Body of pancreas (tissue), 4 donors: ENCODE data around the gene CHST9. TPM values are rescaled to one million over a fixed set of nuclear protein-coding genes. Genes with fewer than 3 reads are reported as not detected.

Experiments
- ATAC-seq: fragments of 150-250 bp; one replicate; pipeline ENCODE4 v1.9.1; 2016
- DNase-seq, 4 donors: peaks; one replicate each; pipeline ENCODE4 v3.0.0-alpha.2; 2019
- H3K27ac ChIP-seq, 4 donors: fragments of 200-600 bp; sonication (generic); 1 replicate in 3 of 4; 2 replicates in 1 of 4; pipeline versions ENCODE4 v1.5.1 to v1.6.1; 2016 to 2019; ENCODE audit warnings: mild to moderate bottlenecking in 1 of 4, mixed read lengths in 1 of 4, moderate library complexity in 1 of 4
- H3K27me3 ChIP-seq, 2 donors: fragments of 200-600 bp; sonication (generic); one replicate each; pipeline ENCODE4 v1.6.0; 2016; ENCODE audit warnings: mild to moderate bottlenecking in 1 of 2
- H3K36me3 ChIP-seq, 2 donors: fragments of 200-600 bp; sonication (generic); replicated peaks in 1 of 2; 2 replicates each; pipeline ENCODE4 v1.5.1; 2016; ENCODE audit warnings: low read depth in 2 of 2; ENCODE audit not compliant: insufficient read depth in 1 of 2
- H3K4me1 ChIP-seq: fragments of 200-600 bp; sonication (generic); one replicate; pipeline ENCODE4 v1.6.0; 2016
- H3K4me3 ChIP-seq, 2 donors: fragments of 200-600 bp; sonication (generic); 1 replicate in 1 of 2; 2 replicates in 1 of 2; pipeline ENCODE4 v1.5.1; 2016 to 2019
- H3K9me3 ChIP-seq, 3 donors: fragments of 200-600 bp; sonication (generic); 1 replicate in 2 of 3; 2 replicates in 1 of 3; pipeline ENCODE4 v1.5.1; 2016
- POLR2A ChIP-seq, 3 donors: fragments of 450-650 bp; IDR thresholded peaks; one replicate each; pipeline ENCODE4 v1.6.1; 2016; ENCODE audit warnings: antibody characterized with exemption in 3 of 3, mild to moderate bottlenecking in 2 of 3
- WGBS, 2 donors: methylation state at CpG; one replicate each; pipeline ENCODE4 v1.1.5; 2017; 5-methylcytosine and 5-hydroxymethylcytosine counted together
- intact Hi-C: fragments of 100-400 bp; cut with DNase I; formaldehyde crosslinking; loops from one replicate; pipeline ENCODE4 v1.15.1; 2023
- total RNA-seq, 2 donors: library from RNA; depleted of rRNA; stranded (reverse); fragments of >200 nt; gene quantifications; one replicate each; pipeline ENCODE4 v1.1.0, GENCODE V29; 2016
- TF ChIP-seq, protein P1 (sequence below), 7 experiments: fragments of 450-650 bp in 4 of 7; fragments of 200-600 bp in 3 of 7; sonication (generic) in 3 of 7; IDR thresholded peaks; one replicate each; pipeline ENCODE4 v1.5.1; 2016 to 2019; ENCODE audit warnings: antibody characterized with exemption in 7 of 7

Gene CHST9
- total RNA-seq, 2 donors from 2014 or later: 4.3 to 6.7 TPM

DNA sequence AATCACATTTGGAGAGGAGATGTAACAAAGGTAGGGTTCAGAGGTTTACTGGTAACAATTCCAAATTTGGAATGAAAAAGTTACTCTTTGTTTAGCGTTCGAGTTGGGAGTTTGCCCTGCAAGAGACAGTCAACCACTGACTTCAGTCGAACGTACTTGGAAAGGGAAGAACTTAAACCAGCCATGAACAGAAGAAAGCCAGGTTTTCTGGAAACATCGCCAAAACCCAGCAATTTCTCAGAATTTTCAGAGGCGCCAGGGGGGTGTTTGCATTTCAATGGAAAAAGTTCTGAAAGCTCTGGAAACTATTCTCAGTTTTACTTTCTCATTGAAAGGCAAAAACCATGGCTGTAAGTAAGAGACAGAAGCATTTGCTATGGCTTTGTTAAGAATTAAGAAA is 291.1 kb downstream of the CHST9 start:
- no peaks in the 10 kb centered on the region for H3K4me1 ChIP-seq
- H3K9me3 ChIP-seq: no peaks in the 10 kb centered on the region
- H3K36me3 ChIP-seq: no peaks in the 10 kb centered on the region
- no peak overlapping the region for H3K27ac ChIP-seq
- H3K27me3 ChIP-seq: no peaks in the 10 kb centered on the region
- TF ChIP-seq, protein P1, sequence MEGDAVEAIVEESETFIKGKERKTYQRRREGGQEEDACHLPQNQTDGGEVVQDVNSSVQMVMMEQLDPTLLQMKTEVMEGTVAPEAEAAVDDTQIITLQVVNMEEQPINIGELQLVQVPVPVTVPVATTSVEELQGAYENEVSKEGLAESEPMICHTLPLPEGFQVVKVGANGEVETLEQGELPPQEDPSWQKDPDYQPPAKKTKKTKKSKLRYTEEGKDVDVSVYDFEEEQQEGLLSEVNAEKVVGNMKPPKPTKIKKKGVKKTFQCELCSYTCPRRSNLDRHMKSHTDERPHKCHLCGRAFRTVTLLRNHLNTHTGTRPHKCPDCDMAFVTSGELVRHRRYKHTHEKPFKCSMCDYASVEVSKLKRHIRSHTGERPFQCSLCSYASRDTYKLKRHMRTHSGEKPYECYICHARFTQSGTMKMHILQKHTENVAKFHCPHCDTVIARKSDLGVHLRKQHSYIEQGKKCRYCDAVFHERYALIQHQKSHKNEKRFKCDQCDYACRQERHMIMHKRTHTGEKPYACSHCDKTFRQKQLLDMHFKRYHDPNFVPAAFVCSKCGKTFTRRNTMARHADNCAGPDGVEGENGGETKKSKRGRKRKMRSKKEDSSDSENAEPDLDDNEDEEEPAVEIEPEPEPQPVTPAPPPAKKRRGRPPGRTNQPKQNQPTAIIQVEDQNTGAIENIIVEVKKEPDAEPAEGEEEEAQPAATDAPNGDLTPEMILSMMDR (IDR thresholded peaks at IDR 0.05): no peak
- no peak for TF ChIP-seq POLR2A (IDR thresholded peaks at IDR 0.05)
- ATAC-seq: no peak
- DNase-seq: no peak
- WGBS, 2 donors: 40 to 55% methylated on average over 6 of the region's 6 CpGs
- intact Hi-C loops: no loop called here
- H3K4me3 ChIP-seq: no peak overlapping the region

DNA sequence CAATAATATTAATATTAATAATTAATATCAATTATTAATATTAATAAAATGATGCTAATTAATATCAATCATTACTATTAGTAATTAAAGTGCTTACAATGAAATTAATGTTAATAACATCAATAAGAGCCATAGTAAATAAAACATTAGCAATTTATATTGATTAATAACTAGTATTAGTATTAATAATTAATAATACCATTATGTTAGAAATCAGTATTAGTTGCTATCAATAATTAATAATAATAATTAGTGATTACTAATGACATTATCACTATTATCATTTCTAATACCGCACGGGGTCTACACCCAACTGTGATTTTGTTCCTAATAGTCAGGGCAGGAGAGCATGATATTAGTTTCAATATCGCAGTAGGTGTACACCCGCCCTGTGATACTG is 296.8 kb downstream of the CHST9 start:
- H3K36me3 ChIP-seq: no peaks in the 10 kb centered on the region
- no peak for TF ChIP-seq POLR2A (IDR thresholded peaks at IDR 0.05)
- TF ChIP-seq, protein P1 (IDR thresholded peaks at IDR 0.05): no peak
- no peak for ATAC-seq
- no peaks in the 10 kb centered on the region for H3K27me3 ChIP-seq
- H3K27ac ChIP-seq: no peak overlapping the region
- no peak overlapping the region for H3K4me3 ChIP-seq
- DNase-seq: no peak
- intact Hi-C loops: no loop called here
- no peaks in the 10 kb centered on the region for H3K4me1 ChIP-seq
- no peaks in the 10 kb centered on the region for H3K9me3 ChIP-seq
- 79 to 85% methylated on average over 4 of the region's 4 CpGs for WGBS, 2 donors

DNA sequence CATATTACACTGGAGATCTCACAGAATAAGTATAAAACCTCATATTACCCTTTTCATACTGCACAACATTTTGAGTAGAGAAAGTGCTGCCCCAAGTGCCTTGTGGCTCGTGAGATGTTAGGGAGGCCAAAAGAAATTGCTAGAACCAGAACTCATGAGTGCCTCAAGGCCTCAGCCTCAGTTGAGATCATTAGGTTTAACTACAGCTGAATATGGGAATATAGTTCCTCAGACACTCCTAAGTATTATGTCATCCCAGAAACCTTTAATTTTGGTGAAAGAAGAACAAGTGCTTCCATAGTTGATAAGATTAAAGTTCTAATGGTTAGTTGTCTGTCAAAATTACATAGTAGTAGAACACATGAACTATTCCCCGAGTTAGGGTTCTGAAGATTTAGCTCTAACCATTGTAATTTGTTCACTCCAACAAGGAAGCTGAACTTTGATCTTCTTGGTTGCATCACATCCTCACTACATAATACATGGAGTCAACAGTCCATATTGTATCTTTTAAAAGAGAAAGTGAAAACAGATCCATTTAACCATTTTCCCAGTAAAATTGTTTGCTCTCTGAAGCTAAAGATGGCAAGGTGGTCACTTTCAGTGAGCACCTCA is 310.0 kb downstream of the CHST9 start:
- H3K36me3 ChIP-seq: no peaks in the 10 kb centered on the region
- no peak for DNase-seq
- H3K27ac ChIP-seq: no peak overlapping the region
- WGBS, 2 donors: 68 to 70% methylated on average over 2 of the region's 2 CpGs
- ATAC-seq: no peak
- H3K9me3 ChIP-seq: no peaks in the 10 kb centered on the region
- intact Hi-C loops: no loop called here
- H3K4me3 ChIP-seq: no peak overlapping the region
- no peak for TF ChIP-seq POLR2A (IDR thresholded peaks at IDR 0.05)
- TF ChIP-seq, protein P1 (IDR thresholded peaks at IDR 0.05): no peak
- no peaks in the 10 kb centered on the region for H3K4me1 ChIP-seq
- no peaks in the 10 kb centered on the region for H3K27me3 ChIP-seq

DNA sequence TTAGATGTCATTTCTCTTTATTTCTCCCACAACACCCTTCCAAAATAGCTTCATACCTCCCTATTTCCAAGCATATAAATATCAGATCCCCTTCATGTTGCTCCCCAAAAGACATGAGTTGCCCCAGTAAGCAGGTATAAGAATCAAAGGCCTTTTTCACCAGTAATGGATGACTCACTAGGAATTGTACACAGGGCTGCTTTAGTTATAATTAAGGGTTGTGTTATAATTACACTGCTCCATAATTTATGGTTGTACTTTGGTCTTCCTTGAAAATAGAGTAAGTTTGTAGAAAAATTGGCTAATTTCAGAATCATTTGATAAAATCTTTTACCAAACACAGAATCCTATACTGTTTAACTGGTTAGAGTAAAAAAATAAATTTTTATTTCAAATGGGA is 310.8 kb downstream of the CHST9 start:
- intact Hi-C loops: no loop called here
- ATAC-seq (no peak), DNase-seq (no peak)
- Histone ChIP-seq H3K4me1 (no peaks in the 10 kb centered on the region), H3K27ac (no peak overlapping the region), H3K4me3 (no peak overlapping the region), H3K9me3 (no peaks in the 10 kb centered on the region), H3K36me3 (no peaks in the 10 kb centered on the region), H3K27me3 (no peaks in the 10 kb centered on the region)
- no peak for TF ChIP-seq POLR2A (IDR thresholded peaks at IDR 0.05)

DNA sequence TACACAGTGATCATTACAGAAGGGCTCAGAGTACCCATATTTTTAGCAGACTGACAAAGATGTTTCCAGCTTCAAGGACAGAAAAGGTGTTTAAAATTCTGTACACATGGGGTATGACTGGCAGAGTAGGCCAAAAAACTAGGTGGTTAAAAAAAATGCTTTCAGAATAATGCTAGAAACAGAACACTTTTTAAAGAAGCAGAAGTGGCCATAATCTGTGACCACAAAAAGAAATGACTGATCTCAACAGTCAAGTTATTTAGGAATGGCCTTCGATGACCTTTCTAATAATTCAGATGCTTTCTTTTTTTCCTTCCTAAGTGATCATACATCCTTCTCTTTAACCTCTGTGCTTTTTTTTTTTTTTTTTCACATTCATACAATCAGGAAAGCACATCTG is 315.5 kb downstream of the CHST9 start:
- DNase-seq (no peak), ATAC-seq (no peak)
- H3K27ac ChIP-seq: no peak overlapping the region
- H3K9me3 ChIP-seq: no peaks in the 10 kb centered on the region
- WGBS, 2 donors: 50 to 92% methylated on average over 1 of the region's 1 CpG
- TF ChIP-seq POLR2A (IDR thresholded peaks at IDR 0.05): no peak
- TF ChIP-seq, protein P1 (IDR thresholded peaks at IDR 0.05): no peak
- H3K4me1 ChIP-seq: no peaks in the 10 kb centered on the region
- intact Hi-C loops: no loop called here
- H3K36me3 ChIP-seq: no peaks in the 10 kb centered on the region
- H3K27me3 ChIP-seq: no peaks in the 10 kb centered on the region
- H3K4me3 ChIP-seq: no peak overlapping the region
